Activated effector memory CD4-positive, alpha-beta T cell treated with Interleukin-2 at 50 U/mL for 16 hours (primary cell): ENCODE data around the gene TRAPPC12.

Experiments
- DNase-seq: peaks from one replicate; pipeline ENCODE4 v3.0.0-alpha.2; 2020

TRAPPC12 gene

DNA sequence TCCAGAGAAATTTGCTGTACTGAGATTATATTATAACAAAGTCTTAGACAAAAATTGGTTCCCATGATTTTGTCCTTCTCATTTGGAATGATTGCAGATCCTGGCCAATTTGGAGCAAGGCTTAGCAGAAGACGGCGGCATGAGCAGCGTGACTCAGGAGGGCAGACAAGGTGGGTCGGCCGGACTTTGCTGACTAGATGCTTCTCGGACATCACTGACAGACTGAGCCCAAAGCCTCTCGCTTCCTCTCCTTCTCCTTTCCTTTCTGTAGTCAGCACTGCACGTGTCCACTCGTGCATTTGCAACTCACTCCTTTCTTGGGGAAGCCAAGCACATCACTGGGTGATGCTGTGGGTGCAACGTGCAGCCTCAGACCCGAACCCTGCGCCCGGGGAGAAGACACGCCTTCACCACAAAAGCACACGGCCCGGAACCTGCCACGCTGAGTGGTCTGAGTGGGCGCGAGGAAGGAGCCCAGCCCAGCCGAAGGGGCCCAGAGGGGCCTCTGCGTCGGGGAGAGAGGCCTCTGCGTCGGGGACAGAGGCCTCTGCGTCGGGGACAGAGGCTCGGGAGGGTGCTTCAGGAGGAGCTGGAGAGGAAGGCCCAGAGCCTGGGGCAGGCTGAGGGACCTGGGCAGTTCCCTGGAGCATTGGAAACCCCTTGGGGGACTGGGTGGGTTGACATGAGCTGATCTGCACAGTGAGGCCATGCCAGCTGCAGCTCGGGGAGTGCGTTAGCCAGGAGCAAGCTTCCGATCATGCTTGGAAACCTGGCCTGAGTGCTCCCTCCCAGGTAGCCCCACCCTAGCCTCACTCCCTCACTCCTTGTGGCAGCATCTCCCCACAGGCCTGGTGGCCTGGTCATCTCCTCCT is 78.3 kb downstream of the TRAPPC12 start:
- no peak for DNase-seq

- no peak for DNase-seq
Observed at GRCh38 chr2:3458396-3459184, 79.1 kb downstream of the TRAPPC12 start.

DNA sequence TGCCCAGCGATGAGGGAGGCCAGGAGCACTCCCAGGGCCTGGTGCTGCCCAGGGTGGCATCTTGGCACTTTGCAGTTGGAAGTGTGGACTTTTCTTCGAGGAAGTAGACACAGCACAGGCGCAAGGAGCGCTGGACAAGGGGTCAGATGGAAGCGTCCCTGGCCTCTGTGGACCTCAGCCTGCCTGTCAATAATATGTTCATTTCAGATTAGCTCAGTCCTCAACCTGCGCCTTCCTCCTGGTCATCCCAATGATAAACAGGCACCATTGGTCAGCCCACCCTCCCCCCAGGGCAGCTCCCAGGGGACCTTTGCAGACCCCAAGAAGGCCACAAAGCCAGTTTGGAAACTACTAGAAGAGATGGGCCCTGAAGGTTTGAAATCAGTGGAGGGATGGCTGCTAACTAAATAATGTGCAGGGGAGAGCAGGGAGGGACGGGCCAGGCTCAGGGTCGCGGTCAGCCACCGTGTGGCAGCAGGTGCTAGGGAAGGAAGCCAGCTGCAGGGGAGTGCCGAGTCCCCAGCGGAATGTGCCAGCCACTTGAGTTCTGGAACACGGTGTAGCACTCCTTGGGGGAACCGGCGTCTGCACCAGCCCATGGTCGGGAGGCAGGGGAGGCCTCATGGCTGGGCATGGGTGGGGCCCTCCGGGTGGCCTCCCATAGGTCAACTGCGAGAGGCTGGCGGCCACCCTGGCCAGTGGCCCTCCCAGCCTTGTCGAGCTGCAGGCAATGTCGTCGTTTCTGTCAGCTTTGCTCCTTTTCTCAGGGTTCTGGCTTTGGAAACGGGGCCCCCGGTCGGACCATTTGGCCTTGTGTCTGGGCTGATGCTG is 79.9 kb downstream of the TRAPPC12 start:
- DNase-seq, result no peak

GRCh38 chr2:3460156-3460555 is 80.7 kb downstream of the TRAPPC12 start:
- DNase-seq, result no peak

DNA sequence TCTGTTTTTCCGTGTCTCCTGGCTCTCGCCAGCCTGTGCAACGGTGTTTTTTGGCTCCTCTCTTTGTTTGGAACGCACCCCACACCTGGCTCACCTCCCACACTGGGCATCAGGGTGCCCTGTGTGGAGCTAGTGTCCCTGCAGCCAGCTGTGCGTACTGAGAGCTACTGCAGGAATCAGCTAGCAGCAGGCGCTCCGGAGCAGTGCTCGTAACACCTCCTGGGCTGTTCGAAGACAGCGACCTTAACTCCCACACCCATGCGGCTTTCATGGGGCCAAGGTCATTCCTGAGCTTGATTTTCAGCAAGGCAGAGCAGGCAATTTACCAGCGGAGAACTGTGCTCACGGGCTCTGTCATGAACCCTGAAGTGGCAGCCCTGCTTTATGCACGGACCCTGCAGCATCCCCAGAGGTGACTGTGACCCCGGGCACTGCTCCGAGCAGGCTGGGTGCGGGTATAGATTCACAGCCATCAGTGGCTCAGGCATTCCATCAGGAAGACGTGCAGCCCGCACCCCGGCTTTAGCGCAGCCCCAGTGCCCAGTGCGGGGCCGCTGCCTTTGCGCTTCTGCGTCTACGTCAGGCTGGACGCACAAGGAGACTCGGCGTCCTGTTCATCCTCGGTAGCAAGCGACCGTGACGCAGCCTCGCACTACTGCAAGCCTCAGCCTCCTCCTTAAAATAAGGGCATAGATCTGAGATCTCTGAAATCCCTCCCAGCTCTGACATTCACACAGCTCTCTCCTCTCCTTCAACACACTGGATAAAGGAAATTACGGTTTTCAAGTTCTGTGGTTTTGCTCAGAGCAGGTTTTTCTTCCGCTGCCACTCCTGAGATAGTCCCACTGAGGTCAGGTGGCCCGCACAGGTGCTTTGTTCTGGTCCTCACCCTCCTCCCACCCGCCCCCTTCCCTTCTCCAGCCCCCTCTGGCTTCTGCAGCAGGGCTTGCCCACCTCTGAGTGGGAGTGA is 81.6 kb downstream of the TRAPPC12 start:
- DNase-seq, result no peak

- DNase-seq, result no peak
Observed at GRCh38 chr2:3461801-3462492, 82.5 kb downstream of the TRAPPC12 start.

DNA sequence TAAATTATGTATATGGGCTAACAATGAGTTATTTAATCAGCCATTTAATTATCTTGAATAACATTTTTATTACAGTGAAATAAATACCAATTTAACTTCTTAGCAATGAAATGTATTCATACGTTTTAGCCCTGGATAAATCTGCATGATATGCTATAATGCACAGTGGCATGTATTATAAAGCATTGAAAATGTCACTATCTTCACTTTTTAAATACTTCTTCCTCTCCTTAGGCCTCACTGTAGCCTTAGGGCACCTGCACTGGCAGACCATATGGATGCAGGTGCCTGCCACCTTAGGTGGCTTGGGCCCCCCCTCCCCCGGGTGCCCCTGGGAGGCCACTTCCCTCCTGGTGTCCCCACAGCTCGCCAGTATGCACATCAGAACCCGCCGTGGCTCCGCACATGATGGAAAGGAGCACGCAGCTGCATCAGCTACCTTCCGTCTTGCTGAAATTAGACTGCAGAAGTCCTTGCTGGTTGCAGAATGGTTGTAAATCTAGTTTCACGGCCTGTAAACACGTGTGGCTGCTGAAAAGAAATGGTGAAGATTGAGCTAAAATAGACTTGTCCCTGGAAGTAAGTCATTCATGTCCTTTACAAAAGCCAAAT is 83.1 kb downstream of the TRAPPC12 start:
- DNase-seq, result no peak

DNA sequence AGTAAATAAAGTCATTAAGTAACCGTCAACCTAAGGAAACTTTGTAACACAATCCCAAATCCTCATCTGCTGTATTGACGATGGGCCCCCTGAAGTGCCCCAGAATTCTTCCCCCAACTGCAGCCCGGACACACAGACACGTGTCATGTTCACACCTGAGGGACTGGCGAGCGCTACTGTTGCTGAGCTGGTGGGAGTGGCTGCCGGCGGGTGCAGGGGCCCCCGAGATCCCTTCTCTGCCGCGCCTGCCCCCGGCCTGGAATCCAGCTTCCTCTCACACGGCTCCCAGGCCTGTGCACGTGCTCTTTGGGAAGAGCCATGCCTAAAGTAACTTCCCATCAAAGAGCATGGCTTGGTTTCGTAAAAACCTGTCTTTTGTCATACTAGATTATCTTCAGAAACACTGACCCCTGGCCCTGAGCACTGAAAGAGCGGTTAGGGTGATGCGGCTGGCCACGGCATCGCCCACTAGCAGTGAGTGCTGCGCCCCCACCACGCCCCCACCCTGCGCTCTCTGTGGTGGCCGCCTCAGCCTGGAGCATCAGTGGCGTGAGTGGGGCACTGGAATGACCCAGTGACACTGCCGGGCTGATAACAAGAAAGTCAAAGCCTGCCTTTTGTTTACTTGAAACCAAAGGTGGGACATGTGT is 83.8 kb downstream of the TRAPPC12 start:
- no peak for DNase-seq

DNA sequence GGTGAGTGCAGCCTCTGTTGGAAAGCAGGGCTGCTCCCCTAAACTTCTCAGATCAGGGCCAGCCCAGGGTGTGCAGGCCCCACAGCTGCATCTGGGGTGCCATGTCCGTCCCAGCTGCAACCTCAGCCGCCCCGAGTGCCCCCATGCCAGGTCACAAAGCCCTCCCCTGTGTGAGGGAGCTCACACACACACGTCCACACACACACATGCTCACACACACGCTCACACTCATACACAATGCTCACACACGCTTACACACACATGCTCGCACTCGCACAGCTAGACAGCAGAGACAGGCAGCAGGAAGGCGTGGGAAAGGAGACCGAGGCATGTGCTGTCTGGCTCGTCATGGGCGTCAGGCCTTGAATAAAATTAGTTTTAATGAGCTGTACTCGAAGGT is 84.5 kb downstream of the TRAPPC12 start:
- DNase-seq, result no peak

DNA sequence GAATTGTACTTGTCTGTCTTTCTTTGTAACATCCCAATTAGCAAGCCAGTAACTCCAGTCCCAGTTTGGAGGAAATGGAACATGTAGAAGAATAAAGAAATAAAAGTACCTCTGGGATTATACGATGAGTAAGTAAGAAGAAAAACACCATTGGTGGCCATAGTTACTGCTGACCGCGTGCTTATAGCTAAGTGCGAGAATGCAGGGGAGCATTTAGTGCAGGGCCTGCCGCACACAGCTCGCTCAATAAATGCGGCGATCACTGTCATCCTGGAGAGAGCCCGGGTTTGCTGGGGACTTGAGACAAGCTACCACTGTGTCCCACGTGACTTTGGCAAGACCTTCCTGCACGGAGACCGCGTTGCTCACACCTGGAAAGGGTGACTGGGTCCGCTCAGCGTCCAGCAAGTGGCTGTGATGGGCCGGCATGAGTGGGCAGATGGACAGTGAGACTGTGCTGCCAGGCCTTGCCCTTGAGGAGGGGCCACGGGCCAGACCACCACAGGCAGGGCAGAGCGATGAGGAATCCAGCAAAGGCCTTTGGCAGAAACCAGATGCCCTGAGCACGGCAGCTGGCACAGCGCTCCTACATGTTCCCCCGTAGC is 85.0 kb downstream of the TRAPPC12 start:
- no peak for DNase-seq

GRCh38 chr2:3465328-3465727 is 85.8 kb downstream of the TRAPPC12 start:
- no peak for DNase-seq

- no peak for DNase-seq
Observed at GRCh38 chr2:3465844-3466481, 86.5 kb downstream of the TRAPPC12 start.

GRCh38 chr2:3466482-3466863 is 87.0 kb downstream of the TRAPPC12 start:
- no peak for DNase-seq

GRCh38 chr2:3466966-3467365 is 87.5 kb downstream of the TRAPPC12 start:
- no peak for DNase-seq

DNA sequence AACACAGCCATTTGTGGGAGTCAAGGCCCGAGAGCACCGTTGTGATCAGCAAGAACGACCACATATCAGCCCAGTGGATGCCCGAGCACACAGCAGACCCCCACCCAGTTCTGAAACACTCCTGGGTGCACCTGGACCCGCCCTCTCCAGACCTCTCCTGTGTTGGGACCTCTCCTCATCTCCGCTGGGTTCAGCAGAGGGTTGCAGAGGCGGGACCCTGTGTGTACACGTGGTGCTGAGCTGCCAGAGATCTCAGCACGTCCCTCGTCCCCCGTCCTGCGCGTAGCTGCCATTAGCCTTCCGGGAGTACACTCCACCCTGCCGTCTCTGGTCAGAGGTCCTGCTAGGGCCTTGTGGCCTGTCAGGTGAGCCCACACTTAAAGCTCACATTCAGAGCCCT is 88.2 kb downstream of the TRAPPC12 start:
- DNase-seq, result no peak

GRCh38 chr2:3468296-3468988 is 88.9 kb downstream of the TRAPPC12 start:
- DNase-seq, result no peak

GRCh38 chr2:3469486-3469885 is 90.0 kb downstream of the TRAPPC12 start:
- DNase-seq, result no peak

DNA sequence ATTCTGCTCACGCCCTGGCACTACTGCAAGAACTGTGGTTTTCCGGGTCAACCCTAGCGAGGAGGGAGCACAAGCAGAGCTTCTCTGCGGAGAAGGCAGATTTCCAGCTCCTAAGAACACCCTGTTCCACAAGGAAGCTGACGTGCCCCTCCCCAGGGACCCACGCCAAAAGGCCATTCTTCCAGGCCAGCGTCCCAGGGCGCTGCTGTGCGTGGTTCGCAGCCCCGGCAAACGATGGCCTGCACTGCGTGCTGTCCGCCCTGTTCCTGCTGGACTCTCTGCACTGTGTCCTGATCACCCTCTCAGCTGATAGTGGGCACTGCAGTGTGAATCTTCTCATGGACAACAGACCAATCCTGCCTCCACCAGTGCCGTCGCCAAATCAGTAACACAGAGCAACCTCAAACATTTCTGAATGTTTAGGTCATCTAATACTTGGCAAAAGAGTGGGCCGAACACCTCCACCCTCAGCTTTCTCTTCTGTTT is 90.7 kb downstream of the TRAPPC12 start:
- DNase-seq, result no peak
